Neutrophil (primary cell): ENCODE results near the gene TUBB6.

Experiments
- H3K27ac ChIP-seq: fragments of 200-600 bp; sonication (generic); 2 replicates; pipeline ENCODE4 v1.5.1; 2016; ENCODE audit warnings: mild to moderate bottlenecking, moderate library complexity
- H3K27me3 ChIP-seq: fragments of 200-600 bp; sonication (generic); 2 replicates; pipeline ENCODE4 v1.6.0; 2016; ENCODE audit warnings: mild to moderate bottlenecking
- H3K36me3 ChIP-seq: fragments of 200-600 bp; sonication (generic); 2 replicates; pipeline ENCODE4 v1.5.1; 2017
- H3K4me1 ChIP-seq, 2 experiments: fragments of 200-600 bp in 1 of 2; sonication (generic) in 1 of 2; 1 replicate in 1 of 2; 2 replicates in 1 of 2; pipeline versions ENCODE4 v1.5.1 to v1.6.1; 2013 to 2016; ENCODE audit warnings: low read depth in 1 of 2, low read length in 1 of 2, mild to moderate bottlenecking in 1 of 2, moderate library complexity in 1 of 2; ENCODE audit not compliant: control insufficient read depth in 1 of 2, insufficient read depth in 1 of 2
- H3K4me3 ChIP-seq, 2 experiments: fragments of 200-600 bp in 1 of 2; sonication (generic) in 1 of 2; 1 replicate in 1 of 2; 2 replicates in 1 of 2; pipeline ENCODE4 v1.5.1; 2013 to 2016; ENCODE audit warnings: low read depth in 1 of 2, low read length in 1 of 2, mild to moderate bottlenecking in 1 of 2, moderate library complexity in 1 of 2
- H3K9me3 ChIP-seq: fragments of 200-600 bp; sonication (generic); 2 replicates; pipeline ENCODE4 v1.5.1; 2016
- TF ChIP-seq, protein P1 (sequence below): fragments of 200-600 bp; sonication (generic); IDR thresholded peaks from 2 replicates; pipeline ENCODE4 v1.5.1; 2016; ENCODE audit warnings: antibody characterized with exemption

The TUBB6 gene

GRCh38 chr18:12281861-12282260, 26.2 kb upstream of the TUBB6 start:
- Histone ChIP-seq H3K4me1 (peaks cover 0 to 3% of the 10 kb centered on the region in 2 experiments), H3K9me3 (no peaks in the 10 kb centered on the region), H3K27me3 (peaks cover 51% of the 10 kb centered on the region), H3K27ac (no peak overlapping the region), H3K4me3 (no peak overlapping the region), H3K36me3 (no peaks in the 10 kb centered on the region)
- TF ChIP-seq, protein P1, sequence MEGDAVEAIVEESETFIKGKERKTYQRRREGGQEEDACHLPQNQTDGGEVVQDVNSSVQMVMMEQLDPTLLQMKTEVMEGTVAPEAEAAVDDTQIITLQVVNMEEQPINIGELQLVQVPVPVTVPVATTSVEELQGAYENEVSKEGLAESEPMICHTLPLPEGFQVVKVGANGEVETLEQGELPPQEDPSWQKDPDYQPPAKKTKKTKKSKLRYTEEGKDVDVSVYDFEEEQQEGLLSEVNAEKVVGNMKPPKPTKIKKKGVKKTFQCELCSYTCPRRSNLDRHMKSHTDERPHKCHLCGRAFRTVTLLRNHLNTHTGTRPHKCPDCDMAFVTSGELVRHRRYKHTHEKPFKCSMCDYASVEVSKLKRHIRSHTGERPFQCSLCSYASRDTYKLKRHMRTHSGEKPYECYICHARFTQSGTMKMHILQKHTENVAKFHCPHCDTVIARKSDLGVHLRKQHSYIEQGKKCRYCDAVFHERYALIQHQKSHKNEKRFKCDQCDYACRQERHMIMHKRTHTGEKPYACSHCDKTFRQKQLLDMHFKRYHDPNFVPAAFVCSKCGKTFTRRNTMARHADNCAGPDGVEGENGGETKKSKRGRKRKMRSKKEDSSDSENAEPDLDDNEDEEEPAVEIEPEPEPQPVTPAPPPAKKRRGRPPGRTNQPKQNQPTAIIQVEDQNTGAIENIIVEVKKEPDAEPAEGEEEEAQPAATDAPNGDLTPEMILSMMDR = no peak

DNA sequence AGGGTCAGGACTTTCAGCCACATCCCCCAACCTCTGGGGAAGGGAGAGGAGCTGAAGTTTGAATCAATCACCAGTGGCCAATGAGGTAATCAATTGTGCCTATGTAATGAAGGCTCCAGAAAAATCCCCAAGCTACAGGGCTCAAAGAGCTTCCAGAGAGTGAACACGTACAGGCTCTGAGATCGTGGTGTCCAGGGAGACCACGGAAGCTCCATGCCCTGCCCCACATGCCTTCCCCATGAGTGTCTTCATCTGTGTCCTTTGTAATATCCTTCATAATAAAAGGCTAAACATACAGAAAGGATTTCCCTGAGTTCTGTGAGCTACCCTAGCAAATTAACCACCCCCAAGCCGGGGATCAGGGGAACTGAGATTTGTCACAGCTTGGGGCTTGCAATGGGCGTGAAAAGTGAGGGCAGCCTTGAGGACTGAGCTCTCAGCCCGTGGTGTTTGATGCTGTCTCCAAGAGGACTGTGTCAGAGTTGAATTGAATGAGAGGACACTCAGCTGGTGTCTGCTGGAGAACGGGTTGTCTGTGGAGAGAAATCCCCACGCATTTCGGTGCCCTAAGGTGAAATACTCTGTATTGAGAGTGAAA, 25.5 kb upstream of the TUBB6 start:
- Histone ChIP-seq H3K9me3 (no peaks in the 10 kb centered on the region), H3K27ac (no peak overlapping the region), H3K27me3 (peaks cover 57% of the 10 kb centered on the region), H3K36me3 (no peaks in the 10 kb centered on the region), H3K4me1 (peaks cover 0 to 3% of the 10 kb centered on the region in 2 experiments), H3K4me3 (no peak overlapping the region)
- TF ChIP-seq, protein P1 = no peak

GRCh38 chr18:12283256-12283655, 24.8 kb upstream of the TUBB6 start:
- TF ChIP-seq, protein P1 = no peak
- H3K36me3 ChIP-seq = no peaks in the 10 kb centered on the region
- no peaks in the 10 kb centered on the region for H3K9me3 ChIP-seq
- H3K4me1 ChIP-seq = peaks cover 0 to 3% of the 10 kb centered on the region in 2 experiments
- no peak overlapping the region for H3K27ac ChIP-seq
- no peak overlapping the region for H3K4me3 ChIP-seq
- H3K27me3 ChIP-seq = peaks cover 65% of the 10 kb centered on the region

- Histone ChIP-seq H3K36me3 (no peaks in the 10 kb centered on the region), H3K27me3 (peaks cover 69% of the 10 kb centered on the region), H3K27ac (no peak overlapping the region), H3K4me3 (no peak overlapping the region), H3K9me3 (no peaks in the 10 kb centered on the region), H3K4me1 (peaks cover 0 to 3% of the 10 kb centered on the region in 2 experiments)
- TF ChIP-seq, protein P1 = no peak
Observed at GRCh38 chr18:12283666-12284065, 24.4 kb upstream of the TUBB6 start.

- H3K27me3 ChIP-seq = peaks cover 81% of the 10 kb centered on the region
- no peak overlapping the region for H3K4me3 ChIP-seq
- TF ChIP-seq, protein P1 = no peak
- H3K27ac ChIP-seq = no peak overlapping the region
- no peaks in the 10 kb centered on the region for H3K9me3 ChIP-seq
- no peaks in the 10 kb centered on the region for H3K4me1 ChIP-seq
- H3K36me3 ChIP-seq = no peaks in the 10 kb centered on the region
Observed at GRCh38 chr18:12287131-12287681, 20.8 kb upstream of the TUBB6 start.
